Measurements from ENCODE around the gene DPY19L1. TPM values are rescaled to one million over a fixed set of nuclear protein-coding genes. Genes with fewer than 3 reads are reported as not detected.

The DPY19L1 gene
- total RNA-seq, 2 experiments from 2014 or later: 16.0 to 21.1 TPM

Small RNA genes within 50 kb of the gene (microRNA-seq; reads per million reads assigned to microRNA genes)
- 1.7 reads per million for gene MIR548N

Other genes starting within 250 kb of the DPY19L1 start
- gene TBX20, start 216.6 kb upstream of the DPY19L1 start, total RNA-seq: under 1 TPM in 1 of 2 experiments, not detected in 1; 0.14 TPM

Data from activated CD8-positive, alpha-beta memory T cell treated with anti-CD3 and anti-CD28 coated beads, Interleukin-2, amount 10 ng/mL, durations not matched to agents 7 days and 5 days (primary cell).